Spleen (tissue), 11 donors: ENCODE measurements around the gene FCGR3B. TPM values are rescaled to one million over a fixed set of nuclear protein-coding genes. Genes with fewer than 3 reads are reported as not detected.
A peak's percentile ranks its signal among the peaks of the same experiment; 100 is the strongest.
"Not testable (repeated sequence)": the region's sequence is repeated elsewhere in the genome, so short reads cannot be mapped to it uniquely, and the experiment has no call there.

Experiments
- DNase-seq: peaks from one replicate; pipeline ENCODE4 v3.0.0-alpha.2; 2020
- H3K27ac ChIP-seq, 8 donors: fragments of 200-600 bp; sonication (generic) in 7 of 8; 1 replicate in 4 of 8; 2 replicates in 4 of 8; pipeline versions ENCODE4 v1.5.0 to v1.8.0; 2016 to 2021; ENCODE audit warnings: inconsistent platforms in 4 of 8, mild to moderate bottlenecking in 4 of 8, moderate library complexity in 1 of 8
- H3K27me3 ChIP-seq, 7 donors: fragments of 200-600 bp; sonication (generic) in 6 of 7; replicated peaks in 1 of 7; 1 replicate in 4 of 7; 2 replicates in 3 of 7; pipeline versions ENCODE4 v1.5.0 to v1.8.0; 2016 to 2021; ENCODE audit warnings: inconsistent platforms in 3 of 7, mild to moderate bottlenecking in 1 of 7
- H3K36me3 ChIP-seq, 6 donors: fragments of 200-600 bp; sonication (generic) in 5 of 6; 1 replicate in 4 of 6; 2 replicates in 2 of 6; pipeline versions ENCODE4 v1.5.0 to v1.8.0; 2016 to 2021; ENCODE audit warnings: inconsistent platforms in 2 of 6
- H3K4me1 ChIP-seq, 6 donors: fragments of 200-600 bp; sonication (generic) in 5 of 6; 1 replicate in 3 of 6; 2 replicates in 3 of 6; pipeline versions ENCODE4 v1.5.0 to v1.8.0; 2016 to 2021; ENCODE audit warnings: inconsistent platforms in 3 of 6
- H3K4me3 ChIP-seq, 8 donors: fragments of 200-600 bp; sonication (generic) in 7 of 8; 1 replicate in 4 of 8; 2 replicates in 4 of 8; pipeline versions ENCODE4 v1.5.0 to v1.8.0; 2016 to 2021; ENCODE audit warnings: inconsistent platforms in 4 of 8, mild to moderate bottlenecking in 4 of 8, moderate library complexity in 2 of 8
- H3K9me3 ChIP-seq, 8 donors: fragments of 200-600 bp; sonication (generic) in 7 of 8; 1 replicate in 4 of 8; 2 replicates in 4 of 8; pipeline versions ENCODE4 v1.5.0 to v1.8.0; 2016 to 2021; ENCODE audit warnings: inconsistent platforms in 4 of 8
- POLR2AphosphoS5 ChIP-seq, 3 donors: sonication (generic); formaldehyde crosslinking; IDR thresholded peaks; one replicate each; pipeline ENCODE4 v1.5.1; 2017; ENCODE audit warnings: antibody characterized with exemption in 3 of 3
- WGBS, 5 donors: extraction: QIAGEN DNeasy Blood & Tissue Kit in 3 of 5; methylation state at CpG; one replicate each; pipeline versions ENCODE4 v1.1.5 to v1.1.7; 2013 to 2018; 5-methylcytosine and 5-hydroxymethylcytosine counted together
- intact Hi-C: fragments of 100-400 bp; cut with DNase I; formaldehyde crosslinking; loops from one replicate; pipeline ENCODE4 v1.15.0; 2023; ENCODE audit warnings: low total_unique reads
- polyA plus RNA-seq, 3 donors: library from polyadenylated mRNA; stranded (reverse); fragments of 200-250 nt; gene quantifications; one replicate each; pipeline ENCODE4 v1.2.1, GENCODE V29; 2013
- total RNA-seq, 7 donors: library from RNA; depleted of rRNA in 3 of 7; stranded (reverse); fragments of >200 nt in 3 of 7; fragmentation: NEBNext Ultra II Directional in 4 of 7; extraction: Animal tissue kit (Norgen Biotek cat#: 25700) in 4 of 7; gene quantifications; one replicate each; pipeline versions ENCODE4 v1.1.0 to v1.2.1, GENCODE V29; 2016 to 2021
- donor health status: healthy with polysubstance abuse.
- donor health status: DM: no; HTN: no; CAD: no; lungs with moderate emphysema.
- donor health status: DM: no; HTN: no; CAD: no.
- donor health status: Bipolar disorder and iron deficiency.
- donor health status: healthy.
- donor health status: DM: no; HTN: no; CAD: no.
- donor health status: DM: yes; HTN: yes; CAD: no.

Gene FCGR3B
- total and polyA plus RNA-seq, 10 donors, result 2.2 to 268 (median 92.5) TPM

DNA sequence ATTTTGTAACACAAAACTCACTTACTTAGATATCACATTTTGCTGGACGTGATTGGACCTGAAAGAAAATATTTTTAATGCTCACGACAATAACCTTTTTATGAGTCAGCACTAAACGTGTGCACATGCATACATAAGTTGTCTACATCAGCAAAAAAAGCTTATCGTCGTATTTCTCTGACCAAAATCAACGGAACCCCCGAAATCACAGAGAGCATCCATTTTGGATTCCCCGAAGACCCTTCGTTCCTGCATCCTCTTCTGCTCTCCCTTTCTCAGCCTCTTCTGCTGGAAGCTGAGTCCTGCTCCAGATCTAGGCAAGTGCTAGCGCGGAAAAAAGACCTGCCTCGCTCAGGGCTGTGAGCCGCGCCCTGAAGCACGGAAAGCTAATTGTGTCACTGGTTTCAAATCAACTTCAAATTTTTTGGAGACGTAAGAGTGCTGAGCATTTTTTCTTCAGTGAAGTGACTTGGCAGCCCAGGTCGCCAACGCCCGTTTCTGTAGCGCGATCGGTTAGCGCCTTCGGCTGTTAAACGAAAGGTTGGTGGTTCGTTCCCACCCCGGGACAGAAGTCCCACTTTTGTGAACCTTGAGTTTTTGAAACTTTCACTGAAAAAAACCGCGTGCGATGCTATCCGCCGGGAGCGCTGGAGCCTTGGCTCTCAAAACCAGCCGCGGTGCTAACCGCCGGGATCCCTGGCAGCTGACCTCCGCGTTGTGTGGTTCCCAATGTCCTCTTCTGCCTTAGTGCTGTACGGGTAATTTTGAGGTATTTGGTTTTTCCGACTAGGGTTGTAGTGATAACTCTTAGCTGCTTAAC lies 9.6 kb downstream of the FCGR3B start:
- DNase-seq, result peak; percentile 88
- H3K36me3 ChIP-seq, H3K9me3 ChIP-seq, intact Hi-C loops: not testable (repeated sequence)
- Histone ChIP-seq H3K4me3 (peak overlapping the region; percentile 2 to 62 (median 29)), H3K4me1 (peaks cover 0 to 38% (median 7%) of the 10 kb centered on the region in 6 donors), H3K27me3 (peaks cover 0 to 24% (median 0%) of the 10 kb centered on the region in 7 donors), H3K27ac (peak overlapping the region; percentile 2 to 81 (median 78))
- 0 to 4% (median 1%) methylated on average over 41 of the region's 41 CpGs for WGBS, 5 donors
- peak in 2 of 3 donors; percentile 6 to 15 for TF ChIP-seq POLR2AphosphoS5 (IDR thresholded peaks at IDR 0.05)

DNA sequence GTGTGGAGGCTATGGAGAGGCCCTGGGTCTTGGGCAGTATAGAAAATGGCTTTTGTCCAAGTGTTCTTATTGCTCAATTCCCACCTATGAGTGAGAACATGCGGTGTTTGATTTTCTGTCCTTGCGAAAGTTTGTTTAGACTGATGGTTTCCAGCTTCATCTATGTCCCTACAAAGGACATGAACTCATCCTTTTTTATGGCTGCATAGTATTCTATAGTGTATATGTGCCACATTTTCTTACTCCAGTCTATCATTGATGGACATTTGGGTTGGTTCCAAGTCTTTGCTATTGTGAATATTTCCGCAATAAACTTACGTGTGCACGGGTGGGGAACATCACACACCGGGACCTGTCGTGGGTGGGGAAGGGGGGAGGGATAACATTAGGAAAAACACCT lies 10.6 kb downstream of the FCGR3B start:
- WGBS, 5 donors, result 87 to 95% (median 90%) methylated on average over 7 of the region's 7 CpGs
- peaks cover 0 to 24% (median 0%) of the 10 kb centered on the region in 7 donors for H3K27me3 ChIP-seq

DNA sequence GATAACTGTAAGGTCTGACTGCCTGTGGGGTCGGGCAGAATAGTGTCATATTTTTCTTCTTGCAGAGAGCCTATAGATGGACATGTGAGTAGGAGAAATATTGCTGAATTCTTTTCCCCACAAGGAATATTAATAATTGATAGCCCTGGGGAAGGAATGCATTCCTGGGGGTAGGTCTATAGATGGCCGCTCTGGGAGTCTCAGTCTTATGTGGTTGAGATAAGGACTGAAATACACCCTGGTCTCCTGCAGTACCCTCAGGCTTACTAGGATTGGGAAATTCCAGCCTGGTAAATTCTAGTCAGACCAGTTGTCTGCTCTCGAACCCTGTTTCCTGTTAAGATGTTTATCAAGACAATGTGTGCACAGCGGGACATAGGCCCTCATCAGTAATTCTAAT lies 12.5 kb downstream of the FCGR3B start:
- DNase-seq, H3K9me3 ChIP-seq, H3K27ac ChIP-seq, intact Hi-C loops, H3K36me3 ChIP-seq, H3K4me3 ChIP-seq: not testable (repeated sequence)
- 78 to 97% (median 85%) methylated on average over 2 to 4 of the region's 4 CpGs for WGBS, 5 donors
- Histone ChIP-seq H3K27me3 (peaks cover 0 to 24% (median 0%) of the 10 kb centered on the region in 7 donors), H3K4me1 (peaks cover 0 to 23% (median 7%) of the 10 kb centered on the region in 6 donors)

More for the DNA sequence above, 10.6 kb downstream of the FCGR3B start:
- H3K27ac ChIP-seq, H3K4me3 ChIP-seq, H3K9me3 ChIP-seq, H3K36me3 ChIP-seq, intact Hi-C loops, DNase-seq: not testable (repeated sequence)
- H3K4me1 ChIP-seq, result peaks cover 0 to 32% (median 7%) of the 10 kb centered on the region in 6 donors

DNA sequence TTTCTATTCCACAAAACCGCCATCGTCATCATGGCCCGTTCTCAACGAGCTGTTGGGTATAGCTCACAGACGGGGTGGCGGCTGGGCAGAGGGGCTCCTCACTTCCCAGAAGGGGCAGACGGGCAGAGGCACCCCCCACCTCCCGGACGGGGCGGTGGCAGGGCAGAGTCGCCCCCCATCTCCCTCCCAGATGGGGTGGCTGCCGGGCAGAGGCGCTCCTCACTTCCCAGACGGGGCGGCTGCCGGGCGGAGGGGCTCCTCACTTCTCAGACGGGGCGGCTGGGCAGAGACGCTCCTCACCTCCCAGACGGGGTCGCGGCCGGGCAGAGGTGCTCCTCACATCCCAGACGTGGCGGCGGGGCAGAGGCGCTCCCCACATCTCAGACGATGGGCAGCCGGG lies 14.6 kb downstream of the FCGR3B start:
- H3K4me3 ChIP-seq, H3K9me3 ChIP-seq, H3K36me3 ChIP-seq, DNase-seq, H3K27ac ChIP-seq, intact Hi-C loops: not testable (repeated sequence)
- peaks cover 0 to 14% (median 4%) of the 10 kb centered on the region in 6 donors for H3K4me1 ChIP-seq
- peaks cover 0 to 16% (median 0%) of the 10 kb centered on the region in 7 donors for H3K27me3 ChIP-seq
- WGBS, 5 donors, result 91 to 95% (median 93%) methylated on average over 20 to 30 of the region's 30 CpGs

DNA sequence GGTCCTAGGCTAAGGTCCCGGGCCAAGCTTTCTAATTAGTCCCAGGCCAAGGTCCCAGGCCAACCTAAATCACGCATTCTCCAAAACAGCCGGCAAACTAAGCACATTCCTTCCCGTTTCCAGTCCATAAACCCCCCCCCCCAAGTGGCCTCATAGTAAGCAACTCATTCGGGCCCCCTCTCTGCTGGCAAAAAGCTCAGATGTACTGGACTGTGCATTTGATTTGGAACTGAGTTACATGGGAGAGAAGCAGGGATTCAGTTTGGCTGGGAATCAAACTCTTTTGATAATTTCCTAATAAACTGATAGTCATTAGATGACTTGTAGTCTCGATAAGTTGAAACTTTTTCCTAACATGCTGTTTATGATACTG lies 17.8 kb downstream of the FCGR3B start:
- H3K9me3 ChIP-seq, H3K27me3 ChIP-seq, H3K36me3 ChIP-seq, intact Hi-C loops, DNase-seq, H3K4me3 ChIP-seq: not testable (repeated sequence)
- Histone ChIP-seq H3K27ac (peak overlapping the region; percentile 75 to 89 (median 84)), H3K4me1 (peaks cover 0 to 15% (median 2%) of the 10 kb centered on the region in 6 donors)
- WGBS, 5 donors, result 39 to 52% (median 48%) methylated on average over 3 to 5 of the region's 6 CpGs

DNA sequence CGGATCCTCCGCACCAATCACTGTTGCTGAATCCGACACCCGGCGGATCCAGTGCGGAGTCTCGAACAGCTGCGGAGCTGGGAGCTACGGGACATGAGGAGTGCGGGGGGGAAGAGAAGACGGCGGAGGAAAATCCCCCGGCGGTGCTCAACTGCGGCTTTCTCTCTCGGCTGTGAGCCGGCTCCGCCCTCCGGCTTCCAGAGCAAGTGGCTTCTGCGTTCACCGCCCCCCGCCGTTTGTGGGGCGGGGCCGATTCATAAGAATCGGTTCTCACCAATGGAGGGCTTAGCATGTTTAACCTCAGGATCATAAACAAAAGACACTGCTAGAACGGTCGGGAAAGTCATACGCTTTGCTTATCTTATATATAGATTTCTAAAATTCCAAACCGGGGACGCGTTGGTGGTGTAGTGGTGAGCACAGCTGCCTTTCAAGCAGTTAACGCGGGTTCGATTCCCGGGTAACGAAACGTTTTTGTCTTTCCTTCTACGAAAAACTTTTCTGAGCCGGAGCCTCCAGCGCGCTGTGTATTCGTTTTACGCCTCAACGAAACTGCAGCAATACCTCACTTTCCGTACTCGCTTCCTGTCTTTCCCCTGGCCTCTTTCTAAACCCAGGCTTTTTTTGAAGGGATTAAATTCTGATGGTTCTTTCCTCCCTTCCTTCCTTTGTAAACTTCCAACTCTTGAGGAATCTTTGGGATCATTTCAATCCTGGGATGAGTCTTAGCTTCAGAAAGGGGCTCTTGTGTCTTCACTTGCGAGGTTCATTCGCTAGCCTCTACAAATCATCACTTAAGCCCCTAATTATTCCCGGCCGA lies 18.4 kb downstream of the FCGR3B start:
- Histone ChIP-seq H3K4me1 (peaks cover 0 to 15% (median 2%) of the 10 kb centered on the region in 6 donors), H3K4me3 (peak overlapping the region in 7 of 8 donors; percentile 39 to 69 (median 46)), H3K27ac (peak overlapping the region; percentile 75 to 89 (median 84))
- TF ChIP-seq POLR2AphosphoS5 (IDR thresholded peaks at IDR 0.05), result peak; percentile 44 to 80 (median 79)
- H3K27me3 ChIP-seq, intact Hi-C loops, H3K36me3 ChIP-seq, H3K9me3 ChIP-seq: not testable (repeated sequence)
- DNase-seq, result peak; percentile 98
- WGBS, 5 donors, result 4 to 7% (median 6%) methylated on average over 43 to 49 of the region's 51 CpGs

DNA sequence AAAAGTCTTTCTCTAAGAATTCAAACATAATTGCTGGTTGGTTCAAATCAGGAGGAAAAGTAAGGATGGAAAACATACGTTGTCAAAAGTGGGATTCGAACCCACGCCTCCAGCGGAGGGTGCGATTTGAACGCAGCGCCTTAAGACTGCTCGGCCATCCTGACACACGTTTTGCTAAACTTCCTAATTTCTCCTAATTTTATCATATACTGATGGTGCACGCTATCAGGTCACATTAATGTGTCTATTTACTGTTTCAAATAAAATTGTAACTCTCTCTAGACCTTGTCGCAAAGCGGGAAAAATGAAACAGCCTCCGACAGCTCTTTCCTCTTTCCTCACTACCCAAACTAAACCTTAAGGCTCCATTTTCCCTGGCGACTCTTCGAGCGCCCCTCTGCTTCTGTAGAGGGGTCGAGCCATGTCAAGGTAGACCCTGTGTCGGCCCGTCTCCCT lies 19.1 kb downstream of the FCGR3B start:
- intact Hi-C loops, DNase-seq, H3K27me3 ChIP-seq, H3K9me3 ChIP-seq, H3K36me3 ChIP-seq: not testable (repeated sequence)
- H3K4me1 ChIP-seq, result peaks cover 0 to 15% (median 2%) of the 10 kb centered on the region in 6 donors
- WGBS, 5 donors, result 1% methylated on average over 17 to 19 of the region's 19 CpGs
- peak overlapping the region; percentile 39 to 69 (median 46) for H3K4me3 ChIP-seq
- H3K27ac ChIP-seq, result peak overlapping the region; percentile 75 to 89 (median 84)

DNA sequence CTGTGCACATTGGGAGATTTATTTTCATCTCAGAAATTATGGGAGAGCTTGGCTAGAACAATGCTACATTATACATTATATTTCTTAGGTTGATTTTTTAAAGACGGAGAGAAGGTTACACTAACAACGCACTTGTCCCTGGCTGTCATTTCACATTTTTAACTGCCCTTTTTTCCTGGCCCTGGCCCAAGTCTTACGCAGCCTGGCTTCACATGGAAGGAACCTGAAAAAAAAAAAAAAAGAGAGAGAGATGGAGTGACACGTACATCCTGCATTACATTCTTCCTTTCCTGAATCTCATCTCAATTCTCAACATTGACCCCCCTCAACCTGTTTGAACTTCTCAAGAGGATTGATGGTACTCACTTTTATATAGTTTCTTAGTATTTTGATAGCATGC lies 20.8 kb downstream of the FCGR3B start:
- Histone ChIP-seq H3K27me3 (peaks cover 0 to 24% (median 4%) of the 10 kb centered on the region in 7 donors), H3K4me1 (peaks cover 0 to 19% (median 2%) of the 10 kb centered on the region in 6 donors), H3K27ac (peak overlapping the region in 1 of 8 donors; percentile 23)
- H3K4me3 ChIP-seq, H3K9me3 ChIP-seq, intact Hi-C loops, DNase-seq, H3K36me3 ChIP-seq: not testable (repeated sequence)
- 20 to 43% (median 39%) methylated on average over 4 of the region's 4 CpGs for WGBS, 5 donors

DNA sequence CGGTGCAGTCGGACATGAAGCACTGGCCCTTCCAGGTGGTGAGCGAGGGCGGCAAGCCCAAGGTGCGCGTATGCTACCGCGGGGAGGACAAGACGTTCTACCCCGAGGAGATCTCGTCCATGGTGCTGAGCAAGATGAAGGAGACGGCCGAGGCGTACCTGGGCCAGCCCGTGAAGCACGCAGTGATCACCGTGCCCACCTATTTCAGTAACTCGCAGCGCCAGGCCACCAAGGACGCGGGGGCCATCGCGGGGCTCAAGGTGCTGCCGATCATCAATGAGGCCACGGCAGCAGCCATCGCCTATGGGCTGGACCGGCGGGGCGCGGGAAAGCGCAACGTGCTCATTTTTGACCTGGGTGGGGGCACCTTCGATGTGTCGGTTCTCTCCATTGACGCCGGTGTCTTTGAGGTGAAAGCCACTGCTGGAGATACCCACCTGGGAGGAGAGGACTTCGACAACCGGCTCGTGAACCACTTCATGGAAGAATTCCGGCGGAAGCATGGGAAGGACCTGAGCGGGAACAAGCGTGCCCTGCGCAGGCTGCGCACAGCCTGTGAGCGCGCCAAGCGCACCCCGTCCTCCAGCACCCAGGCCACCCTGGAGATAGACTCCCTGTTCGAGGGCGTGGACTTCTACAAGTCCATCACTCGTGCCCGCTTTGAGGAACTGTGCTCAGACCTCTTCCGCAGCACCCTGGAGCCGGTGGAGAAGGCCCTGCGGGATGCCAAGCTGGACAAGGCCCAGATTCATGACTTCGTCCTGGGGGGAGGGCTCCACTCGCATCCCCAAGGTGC lies 24.2 kb downstream of the FCGR3B start:
- H3K27ac ChIP-seq, H3K9me3 ChIP-seq, intact Hi-C loops, DNase-seq, H3K36me3 ChIP-seq, H3K4me3 ChIP-seq: not testable (repeated sequence)
- Histone ChIP-seq H3K27me3 (peaks cover 0 to 37% (median 4%) of the 10 kb centered on the region in 7 donors), H3K4me1 (peaks cover 0 to 16% (median 1%) of the 10 kb centered on the region in 6 donors)
- WGBS, 5 donors, result 76 to 93% (median 91%) methylated on average over 10 to 58 of the region's 58 CpGs
